CD14-positive monocyte (primary cell): ENCODE results near the gene OSBPL10. TPM values are rescaled to one million over a fixed set of nuclear protein-coding genes. Genes with fewer than 3 reads are reported as not detected.

ENCODE experiments used
- DNase-seq, 3 donors: peaks; one replicate each; pipeline ENCODE4 v3.0.0-alpha.2; 2011 to 2022
- H2AFZ ChIP-seq: 2 replicates; pipeline ENCODE4 v1.6.0; 2012; ENCODE audit warnings: mild to moderate bottlenecking, low read depth, low read length, inconsistent platforms; ENCODE audit not compliant: insufficient read depth, poor library complexity, severe bottlenecking
- H3K27ac ChIP-seq, 2 donors: 1 replicate in 1 of 2; 2 replicates in 1 of 2; pipeline ENCODE4 v1.5.1; 2012 to 2013; ENCODE audit warnings: low read length in 2 of 2, control low read depth in 1 of 2, inconsistent platforms in 1 of 2, low read depth in 1 of 2, mild to moderate bottlenecking in 1 of 2
- H3K27me3 ChIP-seq, 2 donors: one replicate each; pipeline versions ENCODE4 v1.6.0 to v1.6.1; 2011 to 2013; ENCODE audit warnings: low read length in 2 of 2; ENCODE audit not compliant: control insufficient read depth in 2 of 2, insufficient read depth in 2 of 2
- H3K36me3 ChIP-seq, 2 donors: replicated peaks in 1 of 2; 1 replicate in 1 of 2; 2 replicates in 1 of 2; pipeline versions ENCODE4 v1.5.1 to v1.6.1; 2012 to 2013; ENCODE audit warnings: low read length in 2 of 2, control low read depth in 1 of 2, inconsistent platforms in 1 of 2, mild to moderate bottlenecking in 1 of 2; ENCODE audit not compliant: insufficient read depth in 2 of 2, control insufficient read depth in 1 of 2
- H3K4me1 ChIP-seq, 2 donors: 1 replicate in 1 of 2; 2 replicates in 1 of 2; pipeline versions ENCODE4 v1.5.1 to v1.6.1; 2012 to 2013; ENCODE audit warnings: low read length in 2 of 2, control low read depth in 1 of 2, inconsistent platforms in 1 of 2, mild to moderate bottlenecking in 1 of 2, moderate library complexity in 1 of 2; ENCODE audit not compliant: insufficient read depth in 2 of 2, control insufficient read depth in 1 of 2
- H3K4me2 ChIP-seq: replicated peaks from 2 replicates; pipeline ENCODE3; 2012; ENCODE audit warnings: low read length, moderate library complexity, mild to moderate bottlenecking; ENCODE audit not compliant: poor library complexity, severe bottlenecking; ENCODE audit errors: extremely low read depth
- H3K4me3 ChIP-seq, 3 experiments: fragments of 200-600 bp in 1 of 3; sonication (generic) in 1 of 3; replicated peaks in 1 of 3; 1 replicate in 2 of 3; 2 replicates in 1 of 3; pipeline ENCODE4 v1.5.1; 2011 to 2013; ENCODE audit warnings: low read length in 3 of 3, mild to moderate bottlenecking in 3 of 3, control low read depth in 2 of 3, low read depth in 2 of 3, inconsistent platforms in 1 of 3, moderate library complexity in 1 of 3
- H3K79me2 ChIP-seq: 2 replicates; pipeline ENCODE4 v1.6.0; 2012; ENCODE audit warnings: mild to moderate bottlenecking, control low read depth, inconsistent platforms, low read length, moderate library complexity; ENCODE audit not compliant: insufficient read depth
- H3K9ac ChIP-seq: 2 replicates; pipeline ENCODE4 v1.6.0; 2017; ENCODE audit warnings: low read length, mild to moderate bottlenecking; ENCODE audit not compliant: insufficient read depth, poor library complexity, severe bottlenecking
- H3K9me3 ChIP-seq, 2 donors: replicated peaks in 1 of 2; 1 replicate in 1 of 2; 2 replicates in 1 of 2; pipeline versions ENCODE4 v1.5.1 to v1.6.1; 2012 to 2013; ENCODE audit warnings: low read length in 2 of 2, control low read depth in 1 of 2; ENCODE audit not compliant: control insufficient read depth in 1 of 2, insufficient read depth in 1 of 2
- H4K20me1 ChIP-seq: 2 replicates; pipeline ENCODE4 v1.6.0; 2012; ENCODE audit warnings: mild to moderate bottlenecking, low read length, control low read depth, moderate library complexity; ENCODE audit not compliant: insufficient read depth
- H3K27ac Mint-ChIP-seq, 7 donors: one replicate each; pipeline ENCODE4 v1.8.0; 2020; ENCODE audit warnings: mild to moderate bottlenecking in 7 of 7, mixed read lengths in 7 of 7, moderate library complexity in 6 of 7, inconsistent platforms in 2 of 7
- H3K27me3 Mint-ChIP-seq, 3 donors: one replicate each; pipeline ENCODE4 v1.8.0; 2021 to 2022; ENCODE audit warnings: low read depth in 3 of 3, mild to moderate bottlenecking in 3 of 3, mixed read lengths in 3 of 3, moderate library complexity in 3 of 3, inconsistent platforms in 1 of 3
- H3K36me3 Mint-ChIP-seq, 2 donors: one replicate each; pipeline ENCODE4 v1.8.0; 2020; ENCODE audit warnings: mixed read lengths in 2 of 2, inconsistent platforms in 1 of 2, mild to moderate bottlenecking in 1 of 2
- H3K4me1 Mint-ChIP-seq: one replicate; pipeline ENCODE4 v1.8.0; 2020; ENCODE audit warnings: mild to moderate bottlenecking, mixed read lengths
- H3K4me3 Mint-ChIP-seq, 2 donors: one replicate each; pipeline ENCODE4 v1.8.0; 2020; ENCODE audit warnings: mild to moderate bottlenecking in 2 of 2, mixed read lengths in 2 of 2, moderate library complexity in 1 of 2
- H3K9me3 Mint-ChIP-seq, 7 donors: one replicate each; pipeline ENCODE4 v1.8.0; 2020 to 2022; ENCODE audit warnings: mixed read lengths in 7 of 7, mild to moderate bottlenecking in 6 of 7, moderate library complexity in 6 of 7, inconsistent platforms in 2 of 7
- CTCF ChIP-seq: fragments of 200-600 bp; IDR thresholded peaks from one replicate; pipeline ENCODE4 v1.8.0; 2022; ENCODE audit warnings: antibody characterized with exemption, mild to moderate bottlenecking
- WGBS: methylation state at CpG from one replicate; pipeline ENCODE4 v1.1.5; 2013; ENCODE audit warnings: missing lambda C conversion rate; ENCODE audit not compliant: insufficient coverage; 5-methylcytosine and 5-hydroxymethylcytosine counted together
- intact Hi-C, 2 donors: fragments of 100-400 bp; cut with micrococcal nuclease; formaldehyde crosslinking; loops; one replicate each; pipeline versions ENCODE4 v1.15.0 to v1.15.1; 2023
- polyA plus RNA-seq, 3 donors: library from polyadenylated mRNA; depleted of rRNA in 1 of 3; unstranded in 2 of 3; stranded (reverse) in 1 of 3; fragments of 300-500 nt in 2 of 3; fragments of >200 nt in 1 of 3; fragmentation: Illumina TruSeq in 2 of 3; gene quantifications; 1 replicate in 2 of 3; 2 replicates in 1 of 3; pipeline ENCODE4 v1.2.3, GENCODE V29; 2012 to 2021

Gene OSBPL10
- polyA plus RNA-seq, 3 donors = 0.03 TPM; not detected in 2

- Histone ChIP-seq H4K20me1 (no peaks in the 10 kb centered on the region), H3K36me3 (peaks cover 68 to 98% of the 10 kb centered on the region in 2 donors), H3K4me3 (no peak overlapping the region), H3K79me2 (no peaks in the 10 kb centered on the region), H3K9ac (no peak overlapping the region), H3K4me1 (no peaks in the 10 kb centered on the region), H3K27ac (no peak overlapping the region), H3K9me3 (no peaks in the 10 kb centered on the region), H2AFZ (no peak overlapping the region), H3K4me2 (no peak overlapping the region), H3K27me3 (no peaks in the 10 kb centered on the region)
- Mint-ChIP-seq H3K27me3 (no peaks in the 10 kb centered on the region), H3K9me3 (no peaks in the 10 kb centered on the region), H3K36me3 (peaks cover 72 to 85% of the 10 kb centered on the region in 2 donors), H3K4me3 (no peak overlapping the region), H3K27ac (peak overlapping the region in 2 of 7 donors; percentile 38 to 61), H3K4me1 (peaks cover 3% of the 10 kb centered on the region)
- TF ChIP-seq CTCF = no peak
- DNase-seq = no peak
- WGBS = no CpG with 5 or more reads among the region's 4 CpGs
- intact Hi-C loops = no loop called here
Measured at GRCh38 chr3:31622636-31623288, 358.3 kb downstream of the OSBPL10 start.

DNA sequence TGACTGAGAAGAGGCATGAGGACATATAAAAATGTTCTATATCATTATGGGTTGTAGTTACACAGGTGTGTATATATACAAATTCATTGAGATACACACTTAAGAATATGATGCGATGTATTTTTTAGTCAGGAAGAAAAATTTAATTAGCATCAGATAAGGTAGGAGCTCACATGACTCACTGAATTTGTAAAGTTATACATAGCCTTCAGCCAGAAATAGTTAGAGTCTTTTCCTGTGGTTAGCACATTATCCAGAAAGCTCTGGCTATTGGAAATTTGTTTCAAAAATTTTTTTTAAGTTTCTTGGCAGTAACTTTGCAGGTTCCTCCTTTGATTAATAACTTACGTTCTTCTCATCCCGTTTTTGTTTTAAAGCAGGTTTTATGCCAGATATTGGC lies 359.7 kb downstream of the OSBPL10 start:
- no peak overlapping the region for H3K4me3 Mint-ChIP-seq
- DNase-seq = no peak
- TF ChIP-seq CTCF = no peak
- peaks cover 3% of the 10 kb centered on the region for H3K4me1 Mint-ChIP-seq
- Histone ChIP-seq H3K27me3 (no peaks in the 10 kb centered on the region), H3K9me3 (no peaks in the 10 kb centered on the region), H3K4me3 (no peak overlapping the region), H3K79me2 (no peaks in the 10 kb centered on the region), H3K36me3 (peaks cover 67 to 98% of the 10 kb centered on the region in 2 donors), H3K4me2 (no peak overlapping the region), H3K27ac (no peak overlapping the region), H4K20me1 (no peaks in the 10 kb centered on the region), H3K9ac (no peak overlapping the region), H2AFZ (no peak overlapping the region), H3K4me1 (no peaks in the 10 kb centered on the region)
- no CpG with 5 or more reads among the region's 3 CpGs for WGBS
- H3K9me3 Mint-ChIP-seq = no peaks in the 10 kb centered on the region
- peaks cover 69 to 82% of the 10 kb centered on the region in 2 donors for H3K36me3 Mint-ChIP-seq
- H3K27me3 Mint-ChIP-seq = no peaks in the 10 kb centered on the region
- intact Hi-C loops = no loop called here
- no peak overlapping the region for H3K27ac Mint-ChIP-seq
